Mucosa of rectum (tissue), 2 donors: ENCODE data around the gene CTIF.

Experiments used
- H3K27ac ChIP-seq, 2 donors: one replicate each; pipeline ENCODE4 v1.7.0; 2013; ENCODE audit warnings: inconsistent platforms in 2 of 2, low read depth in 2 of 2, low read length in 2 of 2
- H3K27me3 ChIP-seq, 2 donors: one replicate each; pipeline ENCODE4 v1.7.0; 2013; ENCODE audit warnings: low read length in 2 of 2; ENCODE audit not compliant: control insufficient read depth in 2 of 2, insufficient read depth in 2 of 2
- H3K36me3 ChIP-seq, 2 donors: one replicate each; pipeline ENCODE4 v1.7.0; 2013; ENCODE audit warnings: low read length in 2 of 2; ENCODE audit not compliant: control insufficient read depth in 2 of 2, insufficient read depth in 2 of 2
- H3K4me1 ChIP-seq, 2 donors: one replicate each; pipeline ENCODE4 v1.7.0; 2013; ENCODE audit warnings: low read length in 2 of 2, mild to moderate bottlenecking in 1 of 2; ENCODE audit not compliant: control insufficient read depth in 2 of 2, insufficient read depth in 2 of 2
- H3K4me3 ChIP-seq, 2 donors: one replicate each; pipeline ENCODE4 v1.7.0; 2013; ENCODE audit warnings: low read length in 2 of 2
- H3K9ac ChIP-seq, 2 donors: one replicate each; pipeline ENCODE4 v1.7.0; 2013; ENCODE audit warnings: low read length in 2 of 2, low read depth in 1 of 2, mild to moderate bottlenecking in 1 of 2
- H3K9me3 ChIP-seq, 2 donors: one replicate each; pipeline ENCODE4 v1.7.0; 2013; ENCODE audit warnings: low read length in 2 of 2; ENCODE audit not compliant: control insufficient read depth in 2 of 2
- donor health status: healthy.
- donor health status: Normal muscosa, but diverticular disease.

Gene CTIF

DNA sequence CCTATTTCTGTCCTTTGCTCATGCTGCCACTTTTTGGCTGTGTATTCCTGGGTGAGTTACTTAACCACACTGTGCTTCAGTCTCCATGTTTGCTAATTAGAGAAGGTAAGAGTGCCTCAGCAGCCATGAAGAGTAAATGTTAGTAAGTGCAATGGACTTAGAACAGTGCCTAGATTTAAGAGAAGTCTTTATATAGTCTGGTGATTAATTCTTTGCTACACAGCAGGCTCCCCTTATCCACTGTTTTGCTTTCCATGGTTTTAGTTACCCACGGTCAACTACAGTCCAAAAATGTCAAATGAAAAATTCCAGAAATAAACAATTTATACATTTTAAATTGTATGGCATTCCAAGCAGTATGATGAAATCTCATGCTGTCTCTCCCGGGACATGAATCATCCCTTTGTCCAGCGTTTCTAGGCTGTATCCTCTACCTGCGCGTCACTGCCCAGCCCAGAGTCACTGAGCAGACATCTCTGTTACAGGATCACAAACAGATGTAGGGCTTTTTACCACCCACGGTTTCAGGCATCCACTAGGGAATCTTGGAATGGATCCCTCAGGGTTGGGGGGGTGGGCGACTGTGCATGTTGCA, 91.0 kb downstream of the CTIF start:
- H3K36me3 ChIP-seq: peaks cover 0 to 8% of the 10 kb centered on the region in 2 donors
- no peak overlapping the region for H3K4me3 ChIP-seq
- no peaks in the 10 kb centered on the region for H3K27me3 ChIP-seq
- H3K9ac ChIP-seq: no peak overlapping the region
- H3K4me1 ChIP-seq: no peaks in the 10 kb centered on the region
- H3K9me3 ChIP-seq: no peaks in the 10 kb centered on the region
- H3K27ac ChIP-seq: no peak overlapping the region

GRCh38 chr18:48631851-48632250, 93.0 kb downstream of the CTIF start:
- H3K27me3 ChIP-seq: no peaks in the 10 kb centered on the region
- no peak overlapping the region for H3K9ac ChIP-seq
- H3K27ac ChIP-seq: no peak overlapping the region
- peaks cover 0 to 8% of the 10 kb centered on the region in 2 donors for H3K36me3 ChIP-seq
- H3K4me1 ChIP-seq: no peaks in the 10 kb centered on the region
- H3K9me3 ChIP-seq: no peaks in the 10 kb centered on the region
- H3K4me3 ChIP-seq: no peak overlapping the region

- Histone ChIP-seq H3K4me3 (no peak overlapping the region), H3K27me3 (no peaks in the 10 kb centered on the region), H3K27ac (no peak overlapping the region), H3K9ac (no peak overlapping the region), H3K9me3 (no peaks in the 10 kb centered on the region), H3K4me1 (no peaks in the 10 kb centered on the region), H3K36me3 (peaks cover 0 to 8% of the 10 kb centered on the region in 2 donors)
Observed at GRCh38 chr18:48632676-48633257, 93.9 kb downstream of the CTIF start.

- no peaks in the 10 kb centered on the region for H3K36me3 ChIP-seq
- no peak overlapping the region for H3K27ac ChIP-seq
- no peaks in the 10 kb centered on the region for H3K27me3 ChIP-seq
- H3K4me3 ChIP-seq: no peak overlapping the region
- no peaks in the 10 kb centered on the region for H3K4me1 ChIP-seq
- H3K9me3 ChIP-seq: no peaks in the 10 kb centered on the region
- H3K9ac ChIP-seq: no peak overlapping the region
Observed at GRCh38 chr18:48634491-48634890, 95.7 kb downstream of the CTIF start.

DNA sequence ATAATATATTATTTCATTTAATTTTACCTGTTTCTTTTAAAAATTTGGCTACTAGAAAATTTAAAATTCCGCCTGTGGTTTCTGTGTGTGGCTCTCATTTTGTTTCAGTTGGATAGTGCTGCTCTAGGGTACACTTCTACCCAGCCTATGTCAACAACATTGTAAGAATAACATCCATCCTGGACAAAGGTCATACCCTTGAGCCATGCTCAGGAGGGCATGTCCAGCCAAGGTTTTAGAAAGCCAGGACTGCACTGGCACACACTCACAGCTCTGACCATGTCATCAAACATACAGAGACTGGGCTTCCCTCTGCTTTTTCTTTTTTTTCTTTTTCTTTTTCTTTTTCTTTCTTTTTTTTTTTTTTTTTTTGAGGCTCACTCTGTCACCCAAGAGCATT, 96.1 kb downstream of the CTIF start:
- Histone ChIP-seq H3K9me3 (no peaks in the 10 kb centered on the region), H3K9ac (no peak overlapping the region), H3K27me3 (no peaks in the 10 kb centered on the region), H3K4me1 (no peaks in the 10 kb centered on the region), H3K27ac (no peak overlapping the region), H3K36me3 (no peaks in the 10 kb centered on the region), H3K4me3 (no peak overlapping the region)

DNA sequence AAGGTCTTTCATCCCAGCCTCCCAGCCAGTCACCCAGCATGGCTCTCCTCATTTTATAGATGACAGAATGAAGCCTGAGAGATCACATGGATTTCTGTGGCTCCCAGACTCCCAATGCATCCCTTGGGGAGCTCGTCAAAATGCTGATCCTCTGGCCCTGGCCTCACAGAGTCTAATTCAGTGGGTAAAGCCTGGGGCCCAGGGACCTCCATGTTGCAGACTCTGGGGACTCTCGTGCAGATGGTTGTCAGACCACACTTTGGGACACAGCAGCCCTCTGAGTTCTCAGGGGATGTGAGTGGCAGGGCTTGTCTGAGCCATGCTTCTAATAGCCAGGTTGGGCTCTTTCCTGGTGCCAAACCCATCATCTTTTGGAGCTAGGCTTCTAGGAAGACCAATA, 97.0 kb downstream of the CTIF start:
- no peaks in the 10 kb centered on the region for H3K4me1 ChIP-seq
- H3K4me3 ChIP-seq: no peak overlapping the region
- H3K27ac ChIP-seq: no peak overlapping the region
- H3K9ac ChIP-seq: no peak overlapping the region
- H3K9me3 ChIP-seq: no peaks in the 10 kb centered on the region
- H3K27me3 ChIP-seq: no peaks in the 10 kb centered on the region
- no peaks in the 10 kb centered on the region for H3K36me3 ChIP-seq

DNA sequence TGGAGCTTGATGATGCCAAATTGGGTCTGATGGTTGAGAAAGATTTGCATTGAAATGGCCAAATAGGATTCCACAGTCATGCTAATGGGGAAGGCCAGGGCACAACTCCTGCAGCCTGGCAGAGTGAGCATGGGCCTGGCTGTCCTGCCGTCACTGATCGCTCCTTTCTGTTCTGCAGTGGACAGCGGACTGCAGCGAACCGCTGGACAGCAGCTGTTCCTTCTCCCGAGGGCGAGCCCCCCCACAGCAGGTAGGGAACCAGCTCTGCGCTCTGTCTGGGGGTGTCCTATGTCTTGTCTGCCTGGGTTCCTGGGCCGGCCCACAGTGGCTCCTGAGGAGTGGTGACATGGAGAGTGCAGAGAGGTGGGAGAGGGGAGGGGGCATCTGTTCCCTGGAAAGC, 97.6 kb downstream of the CTIF start:
- H3K4me1 ChIP-seq: no peaks in the 10 kb centered on the region
- no peak overlapping the region for H3K9ac ChIP-seq
- H3K27me3 ChIP-seq: no peaks in the 10 kb centered on the region
- no peaks in the 10 kb centered on the region for H3K36me3 ChIP-seq
- no peak overlapping the region for H3K27ac ChIP-seq
- H3K4me3 ChIP-seq: no peak overlapping the region
- no peaks in the 10 kb centered on the region for H3K9me3 ChIP-seq

DNA sequence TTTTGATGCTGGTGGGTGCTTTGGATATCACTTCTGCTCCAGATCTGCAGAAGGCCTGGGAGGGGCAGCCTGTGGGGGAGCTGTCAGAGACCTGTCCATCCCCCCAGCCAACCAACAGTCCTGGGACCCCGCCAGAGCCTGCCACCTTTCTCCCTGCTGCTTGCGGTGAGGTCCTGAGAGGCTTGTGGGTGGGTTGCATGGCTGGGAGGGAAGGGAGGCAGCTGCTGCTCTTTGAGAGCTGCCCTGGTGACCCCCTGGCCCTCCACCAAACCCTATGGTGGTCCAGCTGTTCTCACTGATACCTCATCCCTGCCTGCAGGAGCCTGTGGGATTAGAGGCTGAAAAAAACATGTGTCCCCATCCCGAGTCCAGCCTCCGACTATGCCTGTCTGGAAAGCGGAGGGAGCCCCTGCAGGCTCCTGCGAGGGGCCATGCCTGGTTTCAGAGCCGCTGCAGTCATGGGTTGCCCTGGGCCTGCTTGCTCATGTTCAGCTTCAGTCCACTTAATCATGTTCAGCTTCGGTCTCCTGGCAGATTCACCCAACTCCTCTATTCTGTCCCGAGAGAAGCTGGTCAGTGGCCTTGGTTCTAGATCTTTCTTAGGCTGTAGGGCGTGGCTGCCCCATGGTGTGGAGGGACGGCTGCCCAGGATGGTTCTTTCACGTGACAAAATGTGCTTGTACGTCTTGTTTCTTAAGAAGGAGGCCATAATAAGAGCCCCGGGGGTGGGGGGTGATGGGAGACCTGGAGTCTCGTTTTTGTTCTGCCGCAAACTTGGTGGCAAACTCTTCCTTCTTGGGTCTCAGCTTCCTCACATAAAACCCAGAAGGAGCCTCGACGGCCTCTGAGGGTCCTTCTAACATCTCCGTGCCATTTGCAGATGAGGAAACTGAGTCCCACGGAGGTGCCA, 98.5 kb downstream of the CTIF start:
- Histone ChIP-seq H3K9me3 (no peaks in the 10 kb centered on the region), H3K4me3 (no peak overlapping the region), H3K36me3 (no peaks in the 10 kb centered on the region), H3K27me3 (no peaks in the 10 kb centered on the region), H3K27ac (no peak overlapping the region), H3K9ac (no peak overlapping the region), H3K4me1 (no peaks in the 10 kb centered on the region)

GRCh38 chr18:48638451-48638850, 99.6 kb downstream of the CTIF start:
- no peaks in the 10 kb centered on the region for H3K27me3 ChIP-seq
- no peaks in the 10 kb centered on the region for H3K36me3 ChIP-seq
- H3K4me1 ChIP-seq: no peaks in the 10 kb centered on the region
- H3K27ac ChIP-seq: no peak overlapping the region
- no peaks in the 10 kb centered on the region for H3K9me3 ChIP-seq
- H3K9ac ChIP-seq: no peak overlapping the region
- no peak overlapping the region for H3K4me3 ChIP-seq
